AG04450 (cell line): ENCODE measurements around the gene DTNBP1. TPM values are rescaled to one million over a fixed set of nuclear protein-coding genes. Genes with fewer than 3 reads are reported as not detected.

Experiments
- CTCF ChIA-PET: fragments of 300-600, 350-600 bp; formaldehyde crosslinking; extraction: SDS; loops from one replicate; lab custom pipeline; 2022; ENCODE audit warnings: antibody characterized with exemption, inconsistent platforms; lab: Charles Lee
- POLR2A ChIA-PET: fragments of 350-600 bp; formaldehyde crosslinking; extraction: SDS; loops from one replicate; lab custom pipeline; 2021; ENCODE audit warnings: antibody characterized with exemption, inconsistent platforms; lab: Yijun Ruan, JAX
- DNase-seq: peaks from one replicate; pipeline ENCODE4 v3.0.0-alpha.2; 2011; ENCODE audit warnings: low read depth, low spot score
- H3K27ac ChIP-seq: one replicate; pipeline ENCODE4 v1.5.1; 2012; ENCODE audit warnings: low read depth, low read length, control low read depth
- H3K27me3 ChIP-seq: one replicate; pipeline ENCODE4 v1.6.0; 2012; ENCODE audit warnings: low read length; ENCODE audit not compliant: control insufficient read depth, insufficient read depth
- H3K4me3 ChIP-seq: 2 replicates; pipeline ENCODE4 v1.5.1; 2011; ENCODE audit warnings: mild to moderate bottlenecking, low read depth, low read length, control low read depth
- H3K9me3 ChIP-seq: 2 replicates; pipeline ENCODE4 v1.5.1; 2012; ENCODE audit warnings: low read length; ENCODE audit not compliant: control insufficient read depth, insufficient read depth
- polyA plus RNA-seq: library from polyadenylated mRNA; depleted of rRNA; stranded (reverse); fragments of >200 nt; gene quantifications from 2 replicates; pipeline ENCODE4 v1.2.3, GENCODE V29; 2011
- TF ChIP-seq, protein P1 (sequence below): IDR thresholded peaks from 2 replicates; pipeline ENCODE4 v1.5.1; 2011; ENCODE audit warnings: low read depth, low read length, control low read depth, inconsistent platforms

DTNBP1 gene
- polyA plus RNA-seq, 1 experiment, result 15.2 TPM

DNA sequence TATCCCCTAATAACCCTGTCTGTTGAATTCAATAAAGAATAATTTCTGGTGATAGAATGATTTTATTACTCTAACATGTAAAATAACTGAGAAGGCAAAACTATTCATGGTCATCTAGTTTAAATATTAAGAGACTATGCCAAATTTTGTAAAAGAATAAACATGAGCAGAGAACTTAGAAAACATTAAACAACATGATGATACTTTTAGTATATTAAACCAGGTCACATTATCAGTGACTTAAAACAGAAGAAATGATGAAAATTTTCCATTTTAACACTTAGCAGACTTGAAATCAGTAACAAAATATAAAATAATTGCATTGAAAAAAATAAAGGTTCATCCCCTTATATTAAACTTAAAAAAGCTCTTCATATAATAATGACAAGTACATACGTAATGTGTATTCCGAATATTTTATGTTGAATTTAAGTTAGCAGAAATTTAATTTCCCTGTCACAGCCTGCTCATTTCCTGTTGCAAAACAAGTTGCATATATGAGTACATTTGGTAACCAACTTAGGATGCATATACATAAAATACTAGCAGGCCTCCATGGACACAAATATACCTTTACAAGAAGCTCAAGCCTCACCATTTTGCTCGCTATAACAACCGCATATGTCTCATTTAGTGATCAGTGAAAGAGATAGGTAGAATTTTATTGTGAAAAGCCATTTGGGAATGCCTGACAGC lies 40.6 kb downstream of the DTNBP1 start:
- no peaks in the 10 kb centered on the region for H3K9me3 ChIP-seq
- ChIA-PET POLR2A (no interaction called here), CTCF (interaction anchor here (0.7 to 3.2 kb wide), 10 partner anchors 11 to 1493 kb away, joined by 3 to 11 read pairs (median 4); no protein-coding TSS in a partner anchor)
- TF ChIP-seq, protein P1, sequence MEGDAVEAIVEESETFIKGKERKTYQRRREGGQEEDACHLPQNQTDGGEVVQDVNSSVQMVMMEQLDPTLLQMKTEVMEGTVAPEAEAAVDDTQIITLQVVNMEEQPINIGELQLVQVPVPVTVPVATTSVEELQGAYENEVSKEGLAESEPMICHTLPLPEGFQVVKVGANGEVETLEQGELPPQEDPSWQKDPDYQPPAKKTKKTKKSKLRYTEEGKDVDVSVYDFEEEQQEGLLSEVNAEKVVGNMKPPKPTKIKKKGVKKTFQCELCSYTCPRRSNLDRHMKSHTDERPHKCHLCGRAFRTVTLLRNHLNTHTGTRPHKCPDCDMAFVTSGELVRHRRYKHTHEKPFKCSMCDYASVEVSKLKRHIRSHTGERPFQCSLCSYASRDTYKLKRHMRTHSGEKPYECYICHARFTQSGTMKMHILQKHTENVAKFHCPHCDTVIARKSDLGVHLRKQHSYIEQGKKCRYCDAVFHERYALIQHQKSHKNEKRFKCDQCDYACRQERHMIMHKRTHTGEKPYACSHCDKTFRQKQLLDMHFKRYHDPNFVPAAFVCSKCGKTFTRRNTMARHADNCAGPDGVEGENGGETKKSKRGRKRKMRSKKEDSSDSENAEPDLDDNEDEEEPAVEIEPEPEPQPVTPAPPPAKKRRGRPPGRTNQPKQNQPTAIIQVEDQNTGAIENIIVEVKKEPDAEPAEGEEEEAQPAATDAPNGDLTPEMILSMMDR, result no peak
- H3K27ac ChIP-seq, result no peak overlapping the region
- H3K27me3 ChIP-seq, result no peaks in the 10 kb centered on the region
- no peak for DNase-seq
- no peak overlapping the region for H3K4me3 ChIP-seq

DNA sequence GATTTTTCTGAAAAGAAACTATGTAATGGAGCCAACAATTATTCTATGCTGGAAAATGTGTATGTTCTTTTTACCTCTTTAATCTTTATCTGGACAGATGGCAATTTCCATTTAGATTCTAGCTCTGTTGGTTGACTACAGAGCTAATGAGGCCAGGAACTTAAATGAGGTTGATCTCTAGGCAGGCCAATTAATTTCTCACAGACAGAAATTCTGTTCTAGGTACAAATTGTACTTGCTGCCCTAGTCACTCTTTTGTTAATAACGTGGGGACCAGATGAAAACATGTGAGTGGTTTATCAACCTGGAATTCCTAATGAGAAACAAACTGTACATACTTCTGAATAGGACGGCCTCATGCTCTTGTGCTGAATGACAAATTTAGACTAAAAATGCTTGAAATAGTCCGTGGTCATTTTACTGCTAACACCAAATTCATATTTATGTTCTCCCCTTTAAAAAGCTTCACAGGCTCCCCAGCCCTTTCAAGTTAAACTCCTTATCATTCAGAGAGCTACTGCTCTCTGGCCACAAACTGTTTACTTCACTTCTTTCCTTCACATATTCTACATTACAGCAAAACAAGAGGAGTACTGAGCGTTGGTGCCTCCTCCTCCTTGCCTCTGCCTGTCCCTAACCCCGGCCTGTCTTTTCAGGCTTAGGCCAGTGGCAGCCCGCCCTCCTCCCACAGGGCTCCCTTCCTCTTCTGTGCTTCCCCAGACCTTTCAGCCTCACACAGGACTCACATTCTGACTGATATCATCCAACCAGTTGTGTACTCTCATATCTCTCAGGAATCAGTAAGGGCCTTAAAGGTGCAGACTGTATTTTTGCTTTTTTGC lies 41.4 kb downstream of the DTNBP1 start:
- no peak for DNase-seq
- H3K27ac ChIP-seq, result no peak overlapping the region
- TF ChIP-seq, protein P1, result no peak
- ChIA-PET POLR2A (no interaction called here), CTCF (interaction anchor here (1.0 to 3.2 kb wide), 6 partner anchors 16 to 1492 kb away, joined by 3 to 10 read pairs (median 4); no protein-coding TSS in a partner anchor)
- no peaks in the 10 kb centered on the region for H3K9me3 ChIP-seq
- no peaks in the 10 kb centered on the region for H3K27me3 ChIP-seq
- H3K4me3 ChIP-seq, result no peak overlapping the region

DNA sequence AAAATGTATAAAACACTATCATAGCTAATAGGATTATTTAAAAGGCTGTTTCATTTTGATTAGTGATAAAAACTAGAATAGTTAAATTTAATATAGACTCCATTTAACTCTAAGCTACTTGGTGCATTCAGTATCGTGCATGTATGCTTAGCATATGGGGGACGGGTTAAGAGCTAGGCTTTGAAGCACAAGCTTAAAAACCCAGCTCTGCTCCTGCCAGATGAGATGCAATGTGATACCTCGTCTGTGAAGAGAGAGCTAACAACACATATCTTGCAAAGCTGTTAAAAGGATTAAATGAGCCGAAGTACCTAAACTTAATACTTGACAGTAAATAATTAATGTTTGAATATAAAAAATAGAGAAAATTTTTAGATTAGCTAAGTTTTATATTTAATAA lies 42.2 kb downstream of the DTNBP1 start:
- Histone ChIP-seq H3K9me3 (no peaks in the 10 kb centered on the region), H3K27ac (no peak overlapping the region), H3K27me3 (no peaks in the 10 kb centered on the region), H3K4me3 (no peak overlapping the region)
- no peak for DNase-seq
- TF ChIP-seq, protein P1, result no peak
- ChIA-PET POLR2A (no interaction called here), CTCF (interaction anchor here (0.6 to 3.2 kb wide), 6 partner anchors 15 to 1706 kb away, joined by 3 to 10 read pairs (median 4); no protein-coding TSS in a partner anchor)

DNA sequence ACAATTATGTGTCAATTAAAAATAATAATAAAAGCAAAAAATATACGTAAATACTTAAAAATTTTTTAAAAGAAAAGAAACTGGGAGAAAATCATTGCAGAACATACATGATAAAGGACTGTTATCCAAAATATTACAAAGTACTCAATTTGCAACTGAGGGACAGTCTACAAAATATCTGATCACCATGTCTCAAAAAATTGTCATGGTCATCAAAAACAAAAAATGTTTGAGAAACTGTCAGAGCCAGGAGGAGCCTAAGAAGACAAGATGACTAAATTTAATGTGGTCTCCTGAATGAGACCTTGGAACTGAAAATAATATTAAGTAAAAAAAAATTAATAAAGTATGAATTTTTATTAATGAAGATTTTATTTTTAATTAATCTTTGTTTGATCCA lies 43.5 kb downstream of the DTNBP1 start:
- no peak overlapping the region for H3K4me3 ChIP-seq
- H3K27ac ChIP-seq, result no peak overlapping the region
- H3K27me3 ChIP-seq, result no peaks in the 10 kb centered on the region
- ChIA-PET POLR2A (no interaction called here), CTCF (interaction anchor here (0.7 to 1.8 kb wide), 3 partner anchors 506 to 1490 kb away, joined by 4 to 6 read pairs (median 5); no protein-coding TSS in a partner anchor)
- DNase-seq, result no peak
- TF ChIP-seq, protein P1, result no peak
- no peaks in the 10 kb centered on the region for H3K9me3 ChIP-seq
